Measurements from ENCODE around the gene TM2D1.

Gene TM2D1

DNA sequence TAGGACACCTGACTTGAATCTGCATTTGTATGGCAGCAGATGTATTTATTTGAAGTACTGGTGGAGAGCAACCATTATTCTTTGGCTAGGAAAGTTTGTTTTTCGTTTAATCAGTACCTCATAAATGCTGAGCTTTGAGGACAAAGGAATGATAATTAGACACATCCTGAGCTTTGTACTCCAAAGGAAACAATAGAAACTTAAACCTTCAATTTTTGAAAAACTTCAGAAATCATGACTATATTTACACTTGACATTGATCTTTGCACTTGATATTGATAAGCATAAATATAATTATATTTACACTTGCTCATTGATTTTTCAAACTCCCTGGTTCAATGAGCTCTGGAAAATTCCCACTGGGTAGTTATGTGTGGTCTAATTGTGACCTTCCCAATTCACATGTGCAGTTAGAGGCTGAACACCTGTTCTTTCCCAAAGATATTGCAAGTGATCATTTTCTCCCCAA lies 28.0 kb upstream of the TM2D1 start:
- no peak overlapping the region for H3K4me3 ChIP-seq (replicated peaks; ENCODE audit: low read depth, low read length)
- TF ChIP-seq, protein P1, sequence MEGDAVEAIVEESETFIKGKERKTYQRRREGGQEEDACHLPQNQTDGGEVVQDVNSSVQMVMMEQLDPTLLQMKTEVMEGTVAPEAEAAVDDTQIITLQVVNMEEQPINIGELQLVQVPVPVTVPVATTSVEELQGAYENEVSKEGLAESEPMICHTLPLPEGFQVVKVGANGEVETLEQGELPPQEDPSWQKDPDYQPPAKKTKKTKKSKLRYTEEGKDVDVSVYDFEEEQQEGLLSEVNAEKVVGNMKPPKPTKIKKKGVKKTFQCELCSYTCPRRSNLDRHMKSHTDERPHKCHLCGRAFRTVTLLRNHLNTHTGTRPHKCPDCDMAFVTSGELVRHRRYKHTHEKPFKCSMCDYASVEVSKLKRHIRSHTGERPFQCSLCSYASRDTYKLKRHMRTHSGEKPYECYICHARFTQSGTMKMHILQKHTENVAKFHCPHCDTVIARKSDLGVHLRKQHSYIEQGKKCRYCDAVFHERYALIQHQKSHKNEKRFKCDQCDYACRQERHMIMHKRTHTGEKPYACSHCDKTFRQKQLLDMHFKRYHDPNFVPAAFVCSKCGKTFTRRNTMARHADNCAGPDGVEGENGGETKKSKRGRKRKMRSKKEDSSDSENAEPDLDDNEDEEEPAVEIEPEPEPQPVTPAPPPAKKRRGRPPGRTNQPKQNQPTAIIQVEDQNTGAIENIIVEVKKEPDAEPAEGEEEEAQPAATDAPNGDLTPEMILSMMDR (IDR thresholded peaks at IDR 0.05; ENCODE audit: low read length, missing control alignments), result no peak
- no peak for DNase-seq (ENCODE audit: low read depth)

DNA sequence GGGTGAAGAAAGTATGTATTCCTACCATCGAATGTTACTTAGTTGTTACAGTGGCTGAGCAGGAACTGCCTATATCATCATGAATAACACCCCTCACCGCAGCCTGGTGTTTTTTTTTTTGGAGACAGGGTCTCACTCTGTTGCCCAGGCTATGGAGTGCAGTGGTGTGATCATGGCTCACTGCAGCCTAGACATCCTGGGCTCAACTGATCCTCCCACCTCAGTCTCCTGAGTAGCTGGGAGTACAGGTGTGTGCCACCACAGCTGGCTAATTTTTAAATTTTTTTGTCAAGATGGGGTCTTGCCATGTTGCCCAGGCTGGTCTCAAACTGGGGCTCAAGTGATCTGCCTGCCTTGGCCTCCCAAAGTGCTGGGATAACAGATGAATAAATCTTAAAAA lies 24.6 kb upstream of the TM2D1 start:
- H3K4me3 ChIP-seq (replicated peaks; ENCODE audit: low read depth, low read length), result no peak overlapping the region
- no peak for DNase-seq (ENCODE audit: low read depth)
- TF ChIP-seq, protein P1 (IDR thresholded peaks at IDR 0.05; ENCODE audit: low read length, missing control alignments), result no peak

- TF ChIP-seq, protein P1 (IDR thresholded peaks at IDR 0.05; ENCODE audit: low read length, missing control alignments), result no peak
- no peak overlapping the region for H3K4me3 ChIP-seq (replicated peaks; ENCODE audit: low read depth, low read length)
- DNase-seq (ENCODE audit: low read depth), result no peak
Observed at GRCh38 chr1:61748566-61748965, 23.6 kb upstream of the TM2D1 start.

DNA sequence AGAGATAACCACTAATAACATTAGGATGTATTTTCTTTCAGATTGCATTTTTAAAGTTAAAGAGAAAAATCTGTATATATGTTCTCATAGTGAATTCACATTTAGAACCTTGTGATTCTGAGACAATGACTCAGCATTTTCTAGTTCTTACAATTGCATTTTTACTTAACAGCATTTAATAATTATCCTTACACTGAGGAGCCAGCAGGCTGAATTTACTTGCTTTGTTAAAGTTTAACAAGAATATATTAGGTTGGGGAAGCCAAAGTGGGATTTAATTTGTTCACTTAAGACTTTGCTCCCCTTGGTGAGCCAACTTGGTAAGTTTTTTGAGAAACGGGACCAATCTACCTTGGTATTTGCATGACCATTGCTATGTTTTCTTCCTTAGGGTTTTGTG lies 21.9 kb upstream of the TM2D1 start:
- TF ChIP-seq, protein P1 (IDR thresholded peaks at IDR 0.05; ENCODE audit: low read length, missing control alignments), result no peak
- DNase-seq (ENCODE audit: low read depth), result peak; percentile 31
- H3K4me3 ChIP-seq (replicated peaks; ENCODE audit: low read depth, low read length), result no peak overlapping the region

DNA sequence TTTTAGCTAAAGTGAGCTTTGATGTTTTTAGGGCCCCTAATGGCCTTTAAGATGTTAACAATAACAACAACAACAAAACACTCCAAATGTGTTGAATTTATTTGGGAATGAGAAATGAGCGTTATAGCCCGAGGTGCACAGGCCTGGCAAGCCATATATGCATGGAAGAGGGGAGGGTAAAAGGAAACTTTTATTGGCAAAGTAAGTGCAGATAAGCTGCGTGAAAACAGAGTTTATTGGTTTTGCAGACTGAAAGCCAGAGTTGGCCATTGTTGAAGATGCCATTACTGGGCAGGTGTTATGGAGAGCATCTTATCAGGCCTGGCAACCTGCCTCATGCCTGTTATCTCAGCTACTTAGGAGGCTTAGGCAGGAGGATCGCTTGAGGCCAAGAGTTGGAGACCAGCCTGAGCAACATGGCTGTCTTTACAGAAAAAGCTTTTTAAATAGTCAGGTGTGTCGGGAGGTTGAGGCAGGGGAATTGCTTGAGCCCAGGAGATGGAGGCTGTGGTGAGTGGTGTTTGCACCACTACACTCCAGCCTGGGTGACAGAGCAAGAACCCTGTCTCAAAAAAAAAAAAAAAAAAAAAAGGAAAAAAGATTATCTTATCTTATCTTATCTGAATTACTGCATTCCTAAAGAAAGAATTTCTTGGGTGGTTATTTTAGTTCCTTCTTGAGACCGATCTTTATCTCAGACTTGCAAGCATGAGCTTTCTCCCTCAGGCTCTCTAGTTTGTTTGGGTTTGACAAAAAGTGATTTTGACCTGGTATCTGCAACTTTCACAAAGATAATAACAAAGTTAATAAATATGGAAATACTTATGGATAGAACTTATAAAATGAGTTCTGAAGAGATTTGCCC lies 19.0 kb upstream of the TM2D1 start:
- DNase-seq (ENCODE audit: low read depth), result no peak
- no peak overlapping the region for H3K4me3 ChIP-seq (replicated peaks; ENCODE audit: low read depth, low read length)
- TF ChIP-seq, protein P1 (IDR thresholded peaks at IDR 0.05; ENCODE audit: low read length, missing control alignments), result no peak

- no peak for DNase-seq (ENCODE audit: low read depth)
- H3K4me3 ChIP-seq (replicated peaks; ENCODE audit: low read depth, low read length), result peak overlapping the region; percentile 62
- TF ChIP-seq, protein P1 (IDR thresholded peaks at IDR 0.05; ENCODE audit: low read length, missing control alignments), result no peak
Observed at GRCh38 chr1:61743431-61743705, 18.4 kb upstream of the TM2D1 start.

All from fibroblast of pulmonary artery (primary cell).